ENCODE measurements around the gene ANO6. TPM values are rescaled to one million over a fixed set of nuclear protein-coding genes. Genes with fewer than 3 reads are reported as not detected.
A peak's percentile ranks its signal among the peaks of the same experiment; 100 is the strongest.

Gene ANO6
- polyA plus RNA-seq, 3 donors from 2014 or later = 17.9 to 30.7 (median 27.7) TPM

- H3K36me3 Mint-ChIP-seq = peaks cover 0 to 12% (median 4%) of the 10 kb centered on the region in 3 donors
- peaks cover 0 to 1% (median 0%) of the 10 kb centered on the region in 3 donors for H3K27me3 Mint-ChIP-seq (ENCODE audit: low read depth in 3 of 3)
These were observed 69.8 kb downstream of the ANO6 start for GRCh38 chr12:45285717-45286116.

GRCh38 chr12:45286621-45287020 lies 70.7 kb downstream of the ANO6 start:
- no peaks in the 10 kb centered on the region for H3K9me3 Mint-ChIP-seq
- H3K4me1 Mint-ChIP-seq = peaks cover 3 to 5% of the 10 kb centered on the region in 2 donors
- DNase-seq = no peak
- peaks cover 0 to 12% (median 3%) of the 10 kb centered on the region in 3 donors for H3K36me3 Mint-ChIP-seq
- H3K27ac Mint-ChIP-seq = no peak overlapping the region
- peaks cover 0 to 1% (median 0%) of the 10 kb centered on the region in 3 donors for H3K27me3 Mint-ChIP-seq (ENCODE audit: low read depth in 3 of 3)
- H3K4me3 Mint-ChIP-seq = no peak overlapping the region

More at GRCh38 chr12:45285717-45286116, 69.8 kb downstream of the ANO6 start:
- Mint-ChIP-seq H3K27ac (no peak overlapping the region), H3K4me3 (no peak overlapping the region), H3K4me1 (peaks cover 0 to 5% of the 10 kb centered on the region in 2 donors), H3K9me3 (no peaks in the 10 kb centered on the region)
- no peak for DNase-seq

GRCh38 chr12:45289245-45290215 lies 73.6 kb downstream of the ANO6 start:
- Mint-ChIP-seq H3K9me3 (no peaks in the 10 kb centered on the region), H3K4me1 (peaks cover 10 to 11% of the 10 kb centered on the region in 2 donors), H3K27ac (no peak overlapping the region), H3K4me3 (no peak overlapping the region), H3K36me3 (peaks cover 0 to 5% (median 3%) of the 10 kb centered on the region in 3 donors), H3K27me3 (ENCODE audit: low read depth in 3 of 3) (no peaks in the 10 kb centered on the region)
- DNase-seq = no peak

- DNase-seq = no peak
- H3K27ac Mint-ChIP-seq = no peak overlapping the region
- peaks cover 10 to 11% of the 10 kb centered on the region in 2 donors for H3K4me1 Mint-ChIP-seq
- H3K9me3 Mint-ChIP-seq = no peaks in the 10 kb centered on the region
- H3K36me3 Mint-ChIP-seq = peaks cover 0 to 5% (median 3%) of the 10 kb centered on the region in 3 donors
- no peak overlapping the region for H3K4me3 Mint-ChIP-seq
- no peaks in the 10 kb centered on the region for H3K27me3 Mint-ChIP-seq (ENCODE audit: low read depth in 3 of 3)
These were observed 74.3 kb downstream of the ANO6 start for GRCh38 chr12:45290216-45290605.

GRCh38 chr12:45291518-45291917 lies 75.6 kb downstream of the ANO6 start:
- Mint-ChIP-seq H3K27me3 (ENCODE audit: low read depth in 3 of 3) (no peaks in the 10 kb centered on the region), H3K36me3 (peaks cover 0 to 5% (median 3%) of the 10 kb centered on the region in 3 donors), H3K27ac (no peak overlapping the region), H3K9me3 (no peaks in the 10 kb centered on the region), H3K4me3 (no peak overlapping the region), H3K4me1 (peaks cover 10 to 11% of the 10 kb centered on the region in 2 donors)
- no peak for DNase-seq

GRCh38 chr12:45292486-45293195 lies 76.7 kb downstream of the ANO6 start:
- Mint-ChIP-seq H3K4me3 (peak overlapping the region in 1 of 5 donors; percentile 0), H3K27ac (peak overlapping the region in 2 of 6 donors; percentile 4 to 15), H3K9me3 (no peaks in the 10 kb centered on the region), H3K27me3 (ENCODE audit: low read depth in 3 of 3) (no peaks in the 10 kb centered on the region), H3K4me1 (peaks cover 10 to 11% of the 10 kb centered on the region in 2 donors), H3K36me3 (peaks cover 0 to 5% (median 3%) of the 10 kb centered on the region in 3 donors)
- DNase-seq = no peak

- Mint-ChIP-seq H3K27me3 (ENCODE audit: low read depth in 3 of 3) (no peaks in the 10 kb centered on the region), H3K27ac (no peak overlapping the region), H3K4me1 (peaks cover 11% of the 10 kb centered on the region in 2 donors), H3K36me3 (peaks cover 0 to 5% (median 3%) of the 10 kb centered on the region in 3 donors), H3K9me3 (no peaks in the 10 kb centered on the region), H3K4me3 (no peak overlapping the region)
- DNase-seq = no peak
These were observed 79.0 kb downstream of the ANO6 start for GRCh38 chr12:45294906-45295305.

GRCh38 chr12:45296046-45296586 lies 80.2 kb downstream of the ANO6 start:
- no peaks in the 10 kb centered on the region for H3K9me3 Mint-ChIP-seq
- no peak overlapping the region for H3K4me3 Mint-ChIP-seq
- DNase-seq = no peak
- peaks cover 9 to 11% of the 10 kb centered on the region in 2 donors for H3K4me1 Mint-ChIP-seq
- no peak overlapping the region for H3K27ac Mint-ChIP-seq
- no peaks in the 10 kb centered on the region for H3K27me3 Mint-ChIP-seq (ENCODE audit: low read depth in 3 of 3)
- no peaks in the 10 kb centered on the region for H3K36me3 Mint-ChIP-seq

GRCh38 chr12:45298047-45298446 lies 82.2 kb downstream of the ANO6 start:
- no peak for DNase-seq
- H3K4me3 Mint-ChIP-seq = no peak overlapping the region
- no peak overlapping the region for H3K27ac Mint-ChIP-seq
- H3K4me1 Mint-ChIP-seq = peaks cover 2% of the 10 kb centered on the region in 2 donors
- H3K9me3 Mint-ChIP-seq = no peaks in the 10 kb centered on the region
- no peaks in the 10 kb centered on the region for H3K27me3 Mint-ChIP-seq (ENCODE audit: low read depth in 3 of 3)
- no peaks in the 10 kb centered on the region for H3K36me3 Mint-ChIP-seq

- no peaks in the 10 kb centered on the region for H3K9me3 Mint-ChIP-seq
- H3K36me3 Mint-ChIP-seq = peaks cover 0 to 3% (median 2%) of the 10 kb centered on the region in 3 donors
- no peak overlapping the region for H3K4me3 Mint-ChIP-seq
- peaks cover 0 to 2% of the 10 kb centered on the region in 2 donors for H3K4me1 Mint-ChIP-seq
- no peak overlapping the region for H3K27ac Mint-ChIP-seq
- H3K27me3 Mint-ChIP-seq (ENCODE audit: low read depth in 3 of 3) = no peaks in the 10 kb centered on the region
- no peak for DNase-seq
These were observed 83.1 kb downstream of the ANO6 start for GRCh38 chr12:45298721-45299692.

- no peak for DNase-seq
- H3K4me1 Mint-ChIP-seq = peaks cover 0 to 2% of the 10 kb centered on the region in 2 donors
- no peak overlapping the region for H3K27ac Mint-ChIP-seq
- no peak overlapping the region for H3K4me3 Mint-ChIP-seq
- H3K9me3 Mint-ChIP-seq = no peaks in the 10 kb centered on the region
- peaks cover 0 to 13% (median 11%) of the 10 kb centered on the region in 3 donors for H3K36me3 Mint-ChIP-seq
- no peaks in the 10 kb centered on the region for H3K27me3 Mint-ChIP-seq (ENCODE audit: low read depth in 3 of 3)
These were observed 86.9 kb downstream of the ANO6 start for GRCh38 chr12:45302621-45303369.

- DNase-seq = no peak
- H3K9me3 Mint-ChIP-seq = no peaks in the 10 kb centered on the region
- peaks cover 0 to 2% of the 10 kb centered on the region in 2 donors for H3K4me1 Mint-ChIP-seq
- H3K27me3 Mint-ChIP-seq (ENCODE audit: low read depth in 3 of 3) = no peaks in the 10 kb centered on the region
- peaks cover 0 to 13% (median 11%) of the 10 kb centered on the region in 3 donors for H3K36me3 Mint-ChIP-seq
- H3K27ac Mint-ChIP-seq = no peak overlapping the region
- H3K4me3 Mint-ChIP-seq = no peak overlapping the region
These were observed 88.0 kb downstream of the ANO6 start for GRCh38 chr12:45303945-45304344.

Measured in immature natural killer cell (primary cell).